AG04449 (cell line): Measurements from ENCODE around the gene SPACA4.
"Not testable (repeated sequence)": the region's sequence is repeated elsewhere in the genome, so short reads cannot be mapped to it uniquely, and the experiment has no call there.

Source experiments
- CTCF ChIA-PET: fragments of 350-600 bp; formaldehyde crosslinking; extraction: SDS; loops from one replicate; lab custom pipeline; 2021; ENCODE audit warnings: antibody characterized with exemption; lab: Yijun Ruan, JAX
- POLR2A ChIA-PET: fragments of 400-600, 350-600 bp; formaldehyde crosslinking; extraction: SDS; loops from one replicate; lab custom pipeline; 2020; ENCODE audit warnings: antibody characterized with exemption, inconsistent platforms; lab: Yijun Ruan, JAX
- DNase-seq: peaks from one replicate; pipeline ENCODE4 v3.0.0-alpha.2; 2010; ENCODE audit warnings: low read depth, low spot score
- H3K4me3 ChIP-seq: 2 replicates; pipeline ENCODE4 v1.5.1; 2011; ENCODE audit warnings: low read depth, mild to moderate bottlenecking, control low read depth, low read length
- CTCF ChIP-seq: IDR thresholded peaks from one replicate; pipeline ENCODE4 v1.5.1; 2011; ENCODE audit warnings: mild to moderate bottlenecking, moderate library complexity, low read length, control low read depth, inconsistent platforms; ENCODE audit not compliant: insufficient read depth; ENCODE audit errors: missing control alignments

SPACA4 gene

GRCh38 chr19:48568345-48568886, 38.1 kb upstream of the SPACA4 start:
- DNase-seq: no peak

GRCh38 chr19:48569814-48570213, 36.7 kb upstream of the SPACA4 start:
- ChIA-PET POLR2A (no interaction called here), CTCF (interaction anchor here (1.0 to 4.6 kb wide), 4 partner anchors 14 to 178 kb away, joined by 3 to 23 read pairs (median 5); partner anchors contain the start of gene KDELR1)
- H3K4me3 ChIP-seq: no peak overlapping the region
- DNase-seq: no peak
- TF ChIP-seq CTCF: no peak

More at GRCh38 chr19:48568345-48568886, 38.1 kb upstream of the SPACA4 start:
- no peak for TF ChIP-seq CTCF
- H3K4me3 ChIP-seq: peak overlapping the region; percentile 15
- CTCF ChIA-PET: interaction anchor here (0.7 to 4.6 kb wide), 6 partner anchors 14 to 79 kb away, joined by 3 to 23 read pairs (median 5); no protein-coding TSS in a partner anchor
- POLR2A ChIA-PET: interaction anchor here (0.6 to 1.0 kb wide), 2 partner anchors 46 to 313 kb away, joined by 3 to 5 read pairs; no protein-coding TSS in a partner anchor

DNA sequence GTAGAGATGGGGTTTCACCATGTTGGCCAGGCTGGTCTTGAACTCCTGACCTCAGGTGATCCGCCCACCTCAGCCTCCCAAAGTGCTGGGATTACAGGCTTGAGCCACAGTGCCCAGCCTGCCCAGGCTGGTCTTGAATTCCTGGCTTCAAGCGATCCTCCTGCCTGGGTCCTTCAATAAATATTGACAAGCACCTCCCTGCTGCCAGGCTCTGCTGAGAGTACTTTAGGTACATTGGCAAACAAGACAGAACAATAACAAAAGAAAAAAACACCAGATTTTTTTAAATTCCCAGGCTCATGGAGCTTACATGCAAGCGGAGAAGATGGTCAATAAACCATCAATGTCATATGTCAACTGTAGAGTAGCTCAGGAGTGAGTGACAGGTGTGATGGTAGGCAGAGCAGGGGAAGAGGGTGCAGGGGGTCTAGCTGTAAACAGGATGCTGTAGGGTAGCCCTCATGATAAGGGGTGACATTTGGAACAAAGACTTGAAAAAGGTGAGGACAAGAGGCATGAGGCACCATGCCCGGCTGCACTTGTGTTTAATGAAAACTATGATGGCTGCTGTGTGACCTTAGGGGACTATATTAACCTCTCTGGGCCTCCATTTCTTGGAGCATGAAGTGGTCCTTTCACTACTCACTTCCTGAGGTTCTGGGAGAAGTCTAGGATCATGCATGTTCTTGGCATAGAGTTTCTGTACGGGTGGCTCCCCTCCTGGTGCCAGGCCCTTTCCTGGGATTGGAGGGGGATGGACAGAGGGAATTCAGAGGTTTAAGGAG, 35.0 kb upstream of the SPACA4 start:
- TF ChIP-seq CTCF: no peak
- H3K4me3 ChIP-seq: no peak overlapping the region
- CTCF ChIA-PET: interaction anchor here (0.6 to 4.6 kb wide), 3 partner anchors 13 to 87 kb away, joined by 3 to 23 read pairs (median 7); no protein-coding TSS in a partner anchor
- DNase-seq: no peak
- POLR2A ChIA-PET: no interaction called here

DNA sequence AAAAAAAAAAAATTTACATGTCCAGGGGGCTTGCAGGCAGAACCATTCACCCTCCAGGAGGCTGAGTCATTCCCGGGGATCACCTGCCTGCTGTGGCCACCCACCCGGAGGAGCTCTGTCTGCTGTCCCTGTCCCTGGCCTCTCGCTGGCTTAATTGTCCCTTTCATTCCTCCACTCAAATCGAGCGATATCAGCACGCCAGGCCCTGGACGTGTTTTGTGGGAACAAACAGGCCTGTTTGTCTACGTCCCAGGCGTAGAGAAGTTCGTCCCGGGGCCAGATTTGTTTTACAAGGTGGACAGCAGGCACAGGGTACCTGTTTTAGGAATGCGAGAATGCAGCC, 33.4 kb upstream of the SPACA4 start:
- H3K4me3 ChIP-seq: no peak overlapping the region
- ChIA-PET CTCF (interaction anchor here (1.5 to 4.2 kb wide), 3 partner anchors 11 to 84 kb away, joined by 6 to 30 read pairs (median 9); no protein-coding TSS in a partner anchor), POLR2A (no interaction called here)
- no peak for TF ChIP-seq CTCF
- no peak for DNase-seq

GRCh38 chr19:48575931-48576622, 30.5 kb upstream of the SPACA4 start:
- CTCF ChIA-PET: interaction anchor here (1.2 to 4.2 kb wide), 2 partner anchors 8 to 13 kb away, joined by 6 to 30 read pairs; no protein-coding TSS in a partner anchor
- POLR2A ChIA-PET: no interaction called here
- DNase-seq: no peak
- no peak overlapping the region for H3K4me3 ChIP-seq
- no peak for TF ChIP-seq CTCF

DNA sequence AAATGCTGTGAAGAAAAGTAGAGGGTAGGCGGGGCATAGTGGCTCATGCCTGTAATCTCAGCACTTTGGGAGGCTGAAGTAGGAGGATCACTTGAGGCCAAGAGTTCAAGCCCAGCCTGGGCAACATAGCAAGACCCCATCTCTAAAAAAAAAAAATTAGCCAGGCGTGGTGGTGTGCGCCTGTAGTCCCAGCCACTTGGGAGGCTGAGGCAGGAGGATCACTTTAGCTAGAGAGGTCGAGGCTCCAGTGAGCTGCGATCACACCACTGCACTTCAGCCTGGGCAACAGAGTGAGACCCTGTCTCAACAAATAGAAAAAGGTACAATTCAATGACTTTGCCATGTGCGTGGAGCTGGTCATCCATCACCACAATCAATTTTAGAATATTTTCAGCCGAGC, 28.6 kb upstream of the SPACA4 start:
- POLR2A ChIA-PET: not testable (repeated sequence)
- CTCF ChIA-PET: interaction anchor here (1.0 to 2.3 kb wide), 3 partner anchors 11 to 82 kb away, joined by 3 to 9 read pairs (median 4); no protein-coding TSS in a partner anchor

More for the DNA sequence above, 28.6 kb upstream of the SPACA4 start:
- H3K4me3 ChIP-seq, DNase-seq: not testable (repeated sequence)
